ENCODE results near the gene TEX22.

Gene TEX22, protein sequence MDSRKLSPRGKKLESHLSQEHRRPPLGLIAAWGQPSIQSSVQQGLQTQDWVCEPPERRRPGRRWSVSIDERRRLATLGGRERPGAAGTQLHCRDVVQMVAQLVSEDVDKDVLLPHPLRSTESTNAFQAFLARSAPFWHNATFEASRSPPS

DNA sequence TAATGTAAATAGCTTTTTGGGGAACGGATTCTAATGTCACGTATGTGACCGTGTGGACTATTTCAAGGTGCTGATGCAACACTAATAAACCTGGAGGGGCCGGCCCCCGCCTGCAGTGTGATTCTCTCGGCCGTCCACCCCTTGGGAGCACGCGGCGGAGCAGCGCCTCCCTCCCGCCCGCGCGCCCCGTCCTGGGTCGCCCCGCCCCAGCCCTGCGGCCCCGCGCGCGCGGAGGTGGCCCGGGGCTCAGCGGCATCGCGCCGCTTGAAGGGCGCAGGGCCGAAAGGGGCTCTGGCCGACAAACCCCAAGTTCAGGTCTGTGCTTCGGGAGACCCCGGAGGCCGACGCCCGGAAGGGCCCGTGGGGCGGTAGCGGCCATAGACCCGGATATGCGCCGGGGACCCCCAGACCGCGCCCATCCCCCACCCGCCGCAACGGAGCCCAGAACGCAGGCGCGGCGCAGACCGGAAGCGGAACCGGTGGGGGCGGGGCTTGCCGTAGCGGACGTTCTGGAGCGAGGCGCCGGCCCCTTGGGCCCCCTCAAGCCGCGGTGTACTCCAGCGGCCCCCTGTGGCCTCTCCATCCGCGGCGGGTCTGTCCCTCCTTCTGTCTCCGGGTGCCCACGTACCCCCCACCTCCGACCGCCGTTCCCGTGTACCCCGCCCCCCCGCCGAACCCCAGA, at the start of gene TEX22:
Gene TEX22, plus strand, starts transcription at position 495 of the 682 bp plus-strand sequence. CDS start 803 bp downstream, outside the sequence.
- H3K36me3 ChIP-seq (ENCODE audit: control insufficient read depth, insufficient read depth, low read length): peaks cover 9% of the 10 kb centered on the region
- peaks cover 12% of the 10 kb centered on the region for H3K27me3 ChIP-seq (ENCODE audit: control insufficient read depth, insufficient read depth, low read length)
- H3K4me3 ChIP-seq (ENCODE audit: low read depth, low read length): peak within 1 kb of the TSS; percentile 67
- peak within 1 kb of the TSS; percentile 73 for H3K27ac ChIP-seq (ENCODE audit: low read depth, low read length)
- 0 out of 2 replicates have a peak, but pooled peaks cover 4% of the 10 kb centered on the region for H3K4me1 ChIP-seq (ENCODE audit: control insufficient read depth, insufficient read depth, low read length)
- H3K9ac ChIP-seq (ENCODE audit: low read depth, low read length): peak within 1 kb of the TSS; percentile 73
- peaks cover 31% of the 10 kb centered on the region for H3K9me3 ChIP-seq (ENCODE audit: control insufficient read depth, insufficient read depth, low read length)

DNA sequence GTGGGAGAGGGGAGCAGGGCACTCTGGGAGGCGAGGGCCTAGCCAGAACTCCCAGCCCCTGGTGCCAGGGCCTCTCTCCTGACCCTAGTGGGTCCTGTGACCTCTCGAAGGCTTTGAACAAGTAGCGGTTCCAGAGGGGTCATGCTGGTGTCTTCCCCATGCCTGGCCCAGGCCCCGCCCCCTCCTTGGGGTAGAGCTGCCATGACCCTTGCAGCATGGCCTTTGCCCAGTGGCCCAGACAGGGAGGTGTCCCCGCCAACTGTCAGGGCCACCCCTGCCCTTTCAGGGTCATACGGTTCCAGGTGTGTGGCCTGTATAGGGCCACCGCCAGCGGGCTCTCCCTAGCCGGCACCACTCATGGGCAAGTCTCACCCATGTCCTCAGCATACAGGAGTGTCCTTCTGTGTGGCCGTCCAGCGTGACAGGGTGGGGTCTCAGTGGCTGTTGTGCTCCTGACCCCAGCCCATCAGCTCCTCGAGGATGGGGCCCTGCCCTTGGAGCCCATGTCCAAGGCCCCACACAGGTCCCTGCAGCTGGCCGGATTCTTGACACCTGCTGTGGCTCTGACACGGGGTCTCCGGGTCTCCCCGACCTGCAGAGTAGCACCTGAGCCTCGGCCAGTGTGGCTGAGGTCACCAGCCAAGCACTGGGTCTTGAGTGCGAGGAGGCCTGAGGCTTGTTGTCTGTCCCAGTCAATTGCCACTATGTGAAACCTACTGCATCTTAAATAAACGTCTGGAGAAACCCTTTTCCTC, 49.2 kb upstream of the TEX22 start:
- H3K9me3 ChIP-seq (ENCODE audit: control insufficient read depth, insufficient read depth, low read length): no peaks in the 10 kb centered on the region
- H3K4me3 ChIP-seq (ENCODE audit: low read depth, low read length): no peak overlapping the region
- no peaks in the 10 kb centered on the region for H3K36me3 ChIP-seq (ENCODE audit: control insufficient read depth, insufficient read depth, low read length)
- peaks cover 5% of the 10 kb centered on the region for H3K4me1 ChIP-seq (ENCODE audit: control insufficient read depth, insufficient read depth, low read length)
- H3K27me3 ChIP-seq (ENCODE audit: control insufficient read depth, insufficient read depth, low read length): no peaks in the 10 kb centered on the region
- no peak overlapping the region for H3K9ac ChIP-seq (ENCODE audit: low read depth, low read length)
- H3K27ac ChIP-seq (ENCODE audit: low read depth, low read length): no peak overlapping the region

DNA sequence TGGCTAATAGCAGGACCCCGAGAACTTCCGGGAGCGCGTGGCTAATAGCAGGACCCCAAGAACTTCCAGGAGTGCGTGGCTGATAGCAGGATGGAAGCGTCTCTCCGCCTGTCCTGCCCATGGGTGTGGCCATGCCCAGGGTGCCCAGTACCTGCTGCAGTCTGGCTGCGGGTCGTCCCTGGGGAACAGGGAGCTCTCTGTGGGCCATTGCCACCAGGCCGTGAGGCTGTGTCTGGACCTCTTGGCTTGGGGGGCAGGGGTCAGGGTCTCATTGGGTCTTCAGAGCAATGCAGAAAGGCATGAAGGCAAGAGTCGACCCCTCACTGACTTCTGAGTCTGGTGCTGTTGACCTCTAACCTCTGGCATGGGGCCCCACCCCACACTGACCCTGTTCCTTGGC, 48.3 kb upstream of the TEX22 start:
- Histone ChIP-seq H3K27me3 (ENCODE audit: control insufficient read depth, insufficient read depth, low read length) (no peaks in the 10 kb centered on the region), H3K9me3 (ENCODE audit: control insufficient read depth, insufficient read depth, low read length) (no peaks in the 10 kb centered on the region), H3K9ac (ENCODE audit: low read depth, low read length) (no peak overlapping the region), H3K4me1 (ENCODE audit: control insufficient read depth, insufficient read depth, low read length) (peaks cover 5% of the 10 kb centered on the region), H3K27ac (ENCODE audit: low read depth, low read length) (no peak overlapping the region), H3K36me3 (ENCODE audit: control insufficient read depth, insufficient read depth, low read length) (0 out of 2 replicates have a peak, but pooled peaks cover 8% of the 10 kb centered on the region), H3K4me3 (ENCODE audit: low read depth, low read length) (no peak overlapping the region)

DNA sequence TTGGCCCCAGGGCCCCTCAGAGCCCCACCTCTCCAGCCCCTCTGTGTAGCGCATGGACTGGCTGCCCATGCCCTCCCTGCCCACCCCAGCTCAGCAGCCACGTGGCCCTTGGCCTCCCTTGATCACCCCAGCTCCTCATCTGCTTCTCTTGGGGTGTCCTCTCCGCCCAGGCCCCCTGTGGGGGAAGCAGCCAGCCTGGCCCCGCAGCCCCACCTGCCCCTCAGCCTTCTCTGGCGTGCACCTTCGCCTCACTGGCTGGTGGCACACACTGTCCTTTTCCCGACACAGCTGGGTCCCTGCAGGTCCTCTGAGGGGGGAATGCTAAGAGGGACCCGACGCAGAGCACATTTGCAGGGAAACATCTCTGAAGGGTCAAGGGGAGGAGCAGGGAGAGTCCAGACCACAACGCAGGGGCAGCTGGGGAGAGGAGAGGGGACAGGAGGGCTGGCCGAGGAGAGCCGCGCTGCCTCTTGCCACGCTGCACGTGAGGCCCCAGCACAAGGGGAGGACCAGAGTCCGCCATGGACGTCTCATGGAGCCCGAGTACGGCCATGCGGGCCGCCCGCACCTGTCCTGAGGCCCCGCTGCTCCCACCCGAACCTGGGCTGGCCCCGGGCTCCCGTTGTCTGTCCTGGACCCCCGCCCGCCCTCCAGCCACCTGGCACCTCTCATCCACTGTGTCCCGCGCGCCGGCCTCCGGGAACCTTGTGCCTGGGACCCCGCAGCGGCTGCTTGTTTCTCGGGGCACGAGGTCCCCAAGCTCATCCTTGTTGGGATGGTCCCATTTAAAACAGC, 47.7 kb upstream of the TEX22 start:
- no peaks in the 10 kb centered on the region for H3K27me3 ChIP-seq (ENCODE audit: control insufficient read depth, insufficient read depth, low read length)
- no peak overlapping the region for H3K27ac ChIP-seq (ENCODE audit: low read depth, low read length)
- peaks cover 12% of the 10 kb centered on the region; the same call in 1 of the 2 replicates for H3K36me3 ChIP-seq (ENCODE audit: control insufficient read depth, insufficient read depth, low read length)

DNA sequence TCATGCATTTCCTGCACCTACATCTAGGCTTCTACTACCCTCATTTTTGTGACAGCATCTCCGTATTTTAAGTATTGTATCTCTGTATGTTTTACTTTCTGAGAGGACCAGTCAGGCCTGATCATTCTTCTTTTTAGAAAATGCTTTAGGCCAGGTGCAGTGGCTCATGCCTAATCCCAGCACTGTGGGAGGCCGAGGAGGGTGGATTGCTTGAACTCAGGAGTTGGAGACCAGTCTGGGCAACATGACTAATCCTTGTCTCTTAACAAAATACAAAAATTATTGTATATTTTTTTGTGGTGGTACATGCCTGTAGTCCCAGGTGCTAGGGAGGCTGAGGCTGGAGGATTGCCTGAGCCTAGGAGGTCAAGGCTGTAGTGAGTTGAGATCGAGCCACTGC, 46.9 kb upstream of the TEX22 start:
- H3K4me1 ChIP-seq (ENCODE audit: control insufficient read depth, insufficient read depth, low read length): peaks cover 5% of the 10 kb centered on the region
- no peak overlapping the region for H3K9ac ChIP-seq (ENCODE audit: low read depth, low read length)
- H3K9me3 ChIP-seq (ENCODE audit: control insufficient read depth, insufficient read depth, low read length): no peaks in the 10 kb centered on the region
- H3K27me3 ChIP-seq (ENCODE audit: control insufficient read depth, insufficient read depth, low read length): no peaks in the 10 kb centered on the region
- no peak overlapping the region for H3K27ac ChIP-seq (ENCODE audit: low read depth, low read length)
- H3K4me3 ChIP-seq (ENCODE audit: low read depth, low read length): no peak overlapping the region
- peaks cover 12% of the 10 kb centered on the region; the same call in 1 of the 2 replicates for H3K36me3 ChIP-seq (ENCODE audit: control insufficient read depth, insufficient read depth, low read length)

More for the DNA sequence above, 47.7 kb upstream of the TEX22 start:
- Histone ChIP-seq H3K4me1 (ENCODE audit: control insufficient read depth, insufficient read depth, low read length) (peaks cover 5% of the 10 kb centered on the region), H3K9ac (ENCODE audit: low read depth, low read length) (no peak overlapping the region), H3K9me3 (ENCODE audit: control insufficient read depth, insufficient read depth, low read length) (no peaks in the 10 kb centered on the region), H3K4me3 (ENCODE audit: low read depth, low read length) (no peak overlapping the region)

DNA sequence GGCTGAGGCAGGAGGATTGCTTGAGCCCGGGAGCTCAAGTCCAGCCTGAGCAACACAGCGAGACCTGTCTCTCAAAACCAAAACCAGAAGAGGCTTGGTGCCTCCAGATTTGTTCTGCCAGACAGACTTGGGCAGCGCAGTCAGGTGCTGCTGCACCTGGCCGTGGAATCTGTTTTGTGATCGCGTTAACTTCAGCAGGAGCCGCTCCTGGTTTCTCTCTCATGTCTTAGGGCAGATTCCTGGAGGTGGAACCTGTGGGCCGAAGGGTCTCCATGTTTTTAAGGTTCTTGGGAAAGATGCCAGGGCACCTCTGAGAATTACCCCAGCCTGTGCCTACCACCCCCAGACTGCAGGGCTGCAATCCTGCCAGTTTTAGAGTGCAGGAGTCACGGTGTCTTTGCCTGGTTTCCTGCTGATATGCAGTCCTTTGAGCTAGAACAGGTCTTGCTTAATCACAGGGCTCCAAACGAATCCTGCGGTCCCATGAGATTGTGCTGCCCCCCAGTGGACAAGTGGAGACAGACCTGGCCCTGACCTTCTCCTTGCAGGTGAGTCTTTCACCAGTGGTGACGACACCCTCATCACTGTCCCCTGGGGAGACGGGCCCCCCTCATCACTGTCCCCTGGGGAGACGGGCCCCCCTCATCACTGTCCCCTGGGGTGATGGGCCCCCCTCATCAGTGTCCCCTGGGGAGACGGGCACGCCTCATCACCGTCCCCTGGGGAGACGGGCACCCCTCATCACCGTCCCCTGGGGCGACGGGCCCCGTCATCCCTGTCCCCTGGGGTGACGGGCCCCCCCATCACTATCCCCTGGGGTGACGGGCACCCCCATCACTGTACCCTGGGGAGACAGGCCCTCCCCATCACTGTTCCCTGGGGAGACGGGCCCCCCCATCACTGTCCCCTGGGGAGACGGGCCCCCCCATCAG, 46.2 kb upstream of the TEX22 start:
- peak overlapping the region; percentile 35 for H3K27ac ChIP-seq (ENCODE audit: low read depth, low read length)
- H3K27me3 ChIP-seq (ENCODE audit: control insufficient read depth, insufficient read depth, low read length): no peaks in the 10 kb centered on the region
- no peak overlapping the region for H3K9ac ChIP-seq (ENCODE audit: low read depth, low read length)
- peaks cover 5% of the 10 kb centered on the region for H3K4me1 ChIP-seq (ENCODE audit: control insufficient read depth, insufficient read depth, low read length)
- H3K9me3 ChIP-seq (ENCODE audit: control insufficient read depth, insufficient read depth, low read length): no peaks in the 10 kb centered on the region
- H3K4me3 ChIP-seq (ENCODE audit: low read depth, low read length): no peak overlapping the region
- H3K36me3 ChIP-seq (ENCODE audit: control insufficient read depth, insufficient read depth, low read length): peaks cover 12% of the 10 kb centered on the region; the same call in 1 of the 2 replicates

DNA sequence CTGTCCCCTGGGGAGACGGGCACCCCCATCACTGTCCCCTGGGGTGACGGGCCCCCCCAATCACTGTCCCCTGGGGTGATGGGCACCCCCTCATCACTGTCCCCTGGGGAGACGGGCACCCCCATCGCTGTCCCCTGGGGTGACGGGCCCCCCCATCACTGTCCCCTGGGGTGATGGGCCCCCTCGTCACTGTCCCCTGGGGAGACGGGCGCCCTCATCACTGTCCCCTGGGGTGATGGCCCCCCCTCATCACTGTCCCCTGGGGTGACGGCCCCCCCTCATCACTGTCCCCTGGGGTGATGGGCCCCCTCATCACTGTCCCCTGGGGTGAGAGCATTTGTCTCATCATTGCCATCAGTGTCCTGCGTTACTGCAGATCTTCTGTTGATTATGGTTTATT, 45.2 kb upstream of the TEX22 start:
- no peaks in the 10 kb centered on the region for H3K27me3 ChIP-seq (ENCODE audit: control insufficient read depth, insufficient read depth, low read length)
- H3K27ac ChIP-seq (ENCODE audit: low read depth, low read length): no peak overlapping the region
- H3K9ac ChIP-seq (ENCODE audit: low read depth, low read length): no peak overlapping the region
- H3K36me3 ChIP-seq (ENCODE audit: control insufficient read depth, insufficient read depth, low read length): peaks cover 12% of the 10 kb centered on the region; the same call in 1 of the 2 replicates
- H3K4me3 ChIP-seq (ENCODE audit: low read depth, low read length): no peak overlapping the region
- no peaks in the 10 kb centered on the region for H3K9me3 ChIP-seq (ENCODE audit: control insufficient read depth, insufficient read depth, low read length)
- H3K4me1 ChIP-seq (ENCODE audit: control insufficient read depth, insufficient read depth, low read length): peaks cover 5% of the 10 kb centered on the region

DNA sequence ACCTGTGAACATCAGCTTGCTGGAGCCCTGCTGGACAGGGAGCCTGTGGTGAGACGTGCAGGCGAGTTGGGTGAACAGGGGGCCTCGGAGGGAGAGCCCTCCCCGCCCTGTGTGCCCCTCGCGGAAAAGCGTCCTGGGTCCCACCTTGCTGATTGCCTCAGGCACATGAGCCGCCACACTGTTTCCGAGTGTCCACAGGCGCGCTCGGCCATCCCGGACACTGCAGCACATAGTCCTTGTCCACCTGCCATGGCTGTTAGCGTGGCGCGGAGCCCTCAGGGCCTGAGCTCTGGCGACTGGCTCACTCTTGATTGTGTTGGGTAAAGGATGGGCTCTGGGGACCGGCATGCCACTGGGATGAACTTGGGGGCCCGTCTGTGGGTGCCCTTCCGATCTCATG, 43.8 kb upstream of the TEX22 start:
- Histone ChIP-seq H3K9me3 (ENCODE audit: control insufficient read depth, insufficient read depth, low read length) (no peaks in the 10 kb centered on the region), H3K27me3 (ENCODE audit: control insufficient read depth, insufficient read depth, low read length) (no peaks in the 10 kb centered on the region), H3K27ac (ENCODE audit: low read depth, low read length) (no peak overlapping the region), H3K9ac (ENCODE audit: low read depth, low read length) (no peak overlapping the region), H3K36me3 (ENCODE audit: control insufficient read depth, insufficient read depth, low read length) (peaks cover 12% of the 10 kb centered on the region; the same call in 1 of the 2 replicates), H3K4me3 (ENCODE audit: low read depth, low read length) (no peak overlapping the region), H3K4me1 (ENCODE audit: control insufficient read depth, insufficient read depth, low read length) (peaks cover 5% of the 10 kb centered on the region)

DNA sequence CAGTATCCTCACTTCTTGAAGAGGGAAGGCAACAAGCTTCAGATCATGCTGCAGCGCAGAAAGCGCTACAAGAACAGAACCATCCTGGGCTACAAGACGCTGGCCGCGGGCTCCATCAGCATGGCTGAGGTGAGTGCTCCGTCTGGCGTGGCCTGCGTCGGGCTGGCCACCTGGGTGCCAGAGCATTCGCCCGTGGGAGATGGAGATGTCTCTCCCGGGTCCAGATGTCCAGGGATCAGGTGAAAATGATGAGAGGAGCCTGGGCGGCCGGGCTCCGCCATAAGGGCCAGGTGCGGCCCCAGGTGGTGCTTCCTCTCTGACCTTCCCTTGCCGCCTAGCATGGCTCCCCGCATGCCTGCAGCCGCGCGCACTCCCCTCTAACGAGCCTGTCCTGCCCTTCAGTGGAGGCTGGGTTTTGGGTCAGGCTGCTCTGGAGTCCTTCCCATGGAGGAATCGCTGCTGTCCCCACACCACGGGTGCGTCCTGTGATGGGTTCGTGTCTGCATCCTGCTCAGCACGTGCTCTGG, 43.2 kb upstream of the TEX22 start:
- H3K4me3 ChIP-seq (ENCODE audit: low read depth, low read length): no peak overlapping the region
- no peak overlapping the region for H3K27ac ChIP-seq (ENCODE audit: low read depth, low read length)
- H3K9ac ChIP-seq (ENCODE audit: low read depth, low read length): no peak overlapping the region
- H3K36me3 ChIP-seq (ENCODE audit: control insufficient read depth, insufficient read depth, low read length): peaks cover 12% of the 10 kb centered on the region; the same call in 1 of the 2 replicates
- no peaks in the 10 kb centered on the region for H3K9me3 ChIP-seq (ENCODE audit: control insufficient read depth, insufficient read depth, low read length)
- H3K4me1 ChIP-seq (ENCODE audit: control insufficient read depth, insufficient read depth, low read length): peaks cover 5% of the 10 kb centered on the region
- no peaks in the 10 kb centered on the region for H3K27me3 ChIP-seq (ENCODE audit: control insufficient read depth, insufficient read depth, low read length)

Measured in HUES48 (cell line).